Measurements from ENCODE around the gene ARHGAP25.

The ARHGAP25 gene

GRCh38 chr2:68706637-68707036 lies 28.0 kb upstream of the ARHGAP25 start:
- in situ Hi-C loops (cut with MboI; ENCODE audit: low sequenced_read_pairs, unreplicated experiment) = loop anchor here (25.0 kb wide), 1 partner anchor 219 kb away; no protein-coding TSS in a partner anchor
- no peak for TF ChIP-seq CTCF (IDR thresholded peaks at IDR 0.05; ENCODE audit: borderline replicate concordance, control extremely low read depth, extremely low read depth, insufficient read depth, missing control alignments)
- DNase-seq (ENCODE audit: low spot score) = no peak

- in situ Hi-C loops (cut with MboI; ENCODE audit: low sequenced_read_pairs, unreplicated experiment) = loop anchor here (25.0 kb wide), 1 partner anchor 221 kb away; no protein-coding TSS in a partner anchor
- TF ChIP-seq CTCF (IDR thresholded peaks at IDR 0.05; ENCODE audit: borderline replicate concordance, control extremely low read depth, extremely low read depth, insufficient read depth, missing control alignments) = no peak
- no peak for DNase-seq (ENCODE audit: low spot score)
These were observed 26.0 kb upstream of the ARHGAP25 start for GRCh38 chr2:68708629-68709028.

GRCh38 chr2:68709421-68709911 lies 25.1 kb upstream of the ARHGAP25 start:
- DNase-seq (ENCODE audit: low spot score) = no peak
- TF ChIP-seq CTCF (IDR thresholded peaks at IDR 0.05; ENCODE audit: borderline replicate concordance, control extremely low read depth, extremely low read depth, insufficient read depth, missing control alignments) = peak; percentile 60
- in situ Hi-C loops (cut with MboI; ENCODE audit: low sequenced_read_pairs, unreplicated experiment) = loop anchor here (25.0 kb wide), 1 partner anchor 222 kb away; no protein-coding TSS in a partner anchor

GRCh38 chr2:68710336-68710735 lies 24.3 kb upstream of the ARHGAP25 start:
- TF ChIP-seq CTCF (IDR thresholded peaks at IDR 0.05; ENCODE audit: borderline replicate concordance, control extremely low read depth, extremely low read depth, insufficient read depth, missing control alignments) = no peak
- in situ Hi-C loops (cut with MboI; ENCODE audit: low sequenced_read_pairs, unreplicated experiment) = loop anchor here (25.0 kb wide), 1 partner anchor 223 kb away; no protein-coding TSS in a partner anchor
- DNase-seq (ENCODE audit: low spot score) = no peak

GRCh38 chr2:68710756-68711155 lies 23.9 kb upstream of the ARHGAP25 start:
- in situ Hi-C loops (cut with MboI; ENCODE audit: low sequenced_read_pairs, unreplicated experiment) = loop anchor here (25.0 kb wide), 1 partner anchor 223 kb away; no protein-coding TSS in a partner anchor
- no peak for DNase-seq (ENCODE audit: low spot score)
- no peak for TF ChIP-seq CTCF (IDR thresholded peaks at IDR 0.05; ENCODE audit: borderline replicate concordance, control extremely low read depth, extremely low read depth, insufficient read depth, missing control alignments)

- no peak for TF ChIP-seq CTCF (IDR thresholded peaks at IDR 0.05; ENCODE audit: borderline replicate concordance, control extremely low read depth, extremely low read depth, insufficient read depth, missing control alignments)
- in situ Hi-C loops (cut with MboI; ENCODE audit: low sequenced_read_pairs, unreplicated experiment) = loop anchor here (25.0 kb wide), 1 partner anchor 228 kb away; no protein-coding TSS in a partner anchor
- peak; percentile 33 for DNase-seq (ENCODE audit: low spot score)
These were observed 19.7 kb upstream of the ARHGAP25 start for GRCh38 chr2:68714866-68715265.

All from GM13976 (cell line).